Measurements from ENCODE around the gene SHISA4. TPM values are rescaled to one million over a fixed set of nuclear protein-coding genes. Genes with fewer than 3 reads are reported as not detected.
A peak's percentile ranks its signal among the peaks of the same experiment; 100 is the strongest.

Gene SHISA4
- total RNA-seq, 1 donor: 25.0 TPM

DNA sequence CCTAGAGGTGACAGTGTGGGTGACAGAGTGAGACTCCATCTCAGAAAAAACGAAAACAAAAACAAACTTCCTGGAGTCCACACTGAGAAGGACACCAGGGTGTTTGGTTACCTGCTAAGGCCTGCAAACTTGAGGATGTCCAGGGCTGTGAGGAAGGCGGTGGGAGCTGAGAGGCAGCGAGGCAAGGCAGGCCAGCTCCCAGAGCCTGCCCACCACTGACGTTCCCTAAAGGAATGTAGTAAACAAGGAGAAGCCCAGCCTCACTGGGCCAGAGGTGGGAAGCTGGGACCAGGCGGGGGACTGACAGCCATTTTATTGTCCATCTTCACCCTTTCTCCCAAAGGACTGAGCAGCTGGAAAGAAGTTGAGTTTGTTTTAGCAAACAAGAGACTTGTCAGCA lies 24.1 kb downstream of the SHISA4 start:
- peak; percentile 68 for DNase-seq (ENCODE audit: low read depth)
- no peak overlapping the region for H3K4me3 ChIP-seq (ENCODE audit: low read depth, low read length)
- TF ChIP-seq, protein P1, sequence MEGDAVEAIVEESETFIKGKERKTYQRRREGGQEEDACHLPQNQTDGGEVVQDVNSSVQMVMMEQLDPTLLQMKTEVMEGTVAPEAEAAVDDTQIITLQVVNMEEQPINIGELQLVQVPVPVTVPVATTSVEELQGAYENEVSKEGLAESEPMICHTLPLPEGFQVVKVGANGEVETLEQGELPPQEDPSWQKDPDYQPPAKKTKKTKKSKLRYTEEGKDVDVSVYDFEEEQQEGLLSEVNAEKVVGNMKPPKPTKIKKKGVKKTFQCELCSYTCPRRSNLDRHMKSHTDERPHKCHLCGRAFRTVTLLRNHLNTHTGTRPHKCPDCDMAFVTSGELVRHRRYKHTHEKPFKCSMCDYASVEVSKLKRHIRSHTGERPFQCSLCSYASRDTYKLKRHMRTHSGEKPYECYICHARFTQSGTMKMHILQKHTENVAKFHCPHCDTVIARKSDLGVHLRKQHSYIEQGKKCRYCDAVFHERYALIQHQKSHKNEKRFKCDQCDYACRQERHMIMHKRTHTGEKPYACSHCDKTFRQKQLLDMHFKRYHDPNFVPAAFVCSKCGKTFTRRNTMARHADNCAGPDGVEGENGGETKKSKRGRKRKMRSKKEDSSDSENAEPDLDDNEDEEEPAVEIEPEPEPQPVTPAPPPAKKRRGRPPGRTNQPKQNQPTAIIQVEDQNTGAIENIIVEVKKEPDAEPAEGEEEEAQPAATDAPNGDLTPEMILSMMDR (IDR thresholded peaks at IDR 0.05; ENCODE audit: insufficient read depth, low read depth, low read length): no peak

DNA sequence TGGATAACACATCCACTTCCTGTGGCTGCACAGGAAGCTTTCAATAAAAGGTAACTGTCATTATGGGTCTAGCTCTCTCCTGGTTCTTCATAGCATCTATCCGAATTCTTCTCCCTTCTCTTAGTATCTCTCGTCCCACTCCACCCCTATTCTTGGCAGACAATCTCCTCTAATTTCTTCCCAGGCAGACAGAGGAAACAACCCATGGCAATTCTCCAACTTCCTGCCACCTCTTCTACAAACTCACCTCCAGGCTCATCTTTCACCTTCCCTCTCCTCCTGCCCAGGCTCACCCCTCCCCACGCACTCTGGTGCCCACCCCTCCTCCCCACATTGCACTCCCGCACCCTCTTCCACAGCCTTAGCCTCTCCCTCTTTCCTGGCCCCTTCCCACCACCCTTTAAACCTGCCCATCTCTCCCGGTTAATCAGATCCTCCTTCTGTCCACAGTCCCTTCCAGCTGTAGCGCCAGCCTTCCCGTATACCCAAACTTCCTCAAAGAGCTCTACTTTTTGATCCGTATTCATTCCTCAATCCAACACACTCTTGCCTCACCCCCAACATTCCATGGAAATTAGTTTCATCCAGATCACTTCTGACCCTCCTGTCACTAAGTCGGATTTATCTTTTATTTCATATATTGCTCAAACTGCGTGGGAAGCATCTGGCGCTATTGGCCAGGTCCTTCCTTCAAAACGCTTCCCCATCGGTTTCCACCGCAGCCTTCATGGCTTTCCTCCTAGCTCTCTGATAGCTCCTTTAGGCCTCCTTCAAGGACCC lies 25.9 kb downstream of the SHISA4 start:
- no peak overlapping the region for H3K4me3 ChIP-seq (ENCODE audit: low read depth, low read length)
- DNase-seq (ENCODE audit: low read depth): peak; percentile 68
- TF ChIP-seq, protein P1 (IDR thresholded peaks at IDR 0.05; ENCODE audit: insufficient read depth, low read depth, low read length): no peak

DNA sequence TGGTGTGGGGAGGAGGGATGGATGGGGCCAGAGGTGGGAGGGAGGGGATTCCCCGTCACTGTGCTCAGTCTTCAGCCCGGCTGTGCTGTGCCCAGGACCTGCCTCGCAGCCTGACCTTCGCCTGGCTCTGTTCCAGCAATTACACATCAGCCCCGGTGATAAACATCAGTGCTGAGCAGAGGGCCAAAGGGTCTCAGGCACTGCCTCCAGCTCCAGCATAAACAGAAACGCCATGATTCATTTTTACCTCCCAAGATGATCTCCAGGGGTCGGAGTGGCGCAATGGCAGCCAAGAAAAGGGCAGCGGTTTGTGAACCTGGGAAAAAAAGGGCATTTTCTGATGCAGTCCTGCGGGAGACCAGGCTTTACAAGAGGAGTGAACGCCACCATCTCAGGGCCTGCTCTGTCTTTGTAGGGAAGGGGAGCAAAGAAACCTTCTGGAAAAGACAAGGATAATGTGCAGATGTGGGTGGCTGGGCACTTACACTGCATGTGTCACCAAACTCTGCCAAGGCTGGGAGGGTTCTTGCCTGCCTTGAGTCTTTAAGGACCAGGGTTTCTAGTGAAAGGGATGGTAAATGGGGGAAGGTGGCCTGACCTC lies 28.1 kb downstream of the SHISA4 start:
- no peak overlapping the region for H3K4me3 ChIP-seq (ENCODE audit: low read depth, low read length)
- peak; percentile 99 for DNase-seq (ENCODE audit: low read depth)

DNA sequence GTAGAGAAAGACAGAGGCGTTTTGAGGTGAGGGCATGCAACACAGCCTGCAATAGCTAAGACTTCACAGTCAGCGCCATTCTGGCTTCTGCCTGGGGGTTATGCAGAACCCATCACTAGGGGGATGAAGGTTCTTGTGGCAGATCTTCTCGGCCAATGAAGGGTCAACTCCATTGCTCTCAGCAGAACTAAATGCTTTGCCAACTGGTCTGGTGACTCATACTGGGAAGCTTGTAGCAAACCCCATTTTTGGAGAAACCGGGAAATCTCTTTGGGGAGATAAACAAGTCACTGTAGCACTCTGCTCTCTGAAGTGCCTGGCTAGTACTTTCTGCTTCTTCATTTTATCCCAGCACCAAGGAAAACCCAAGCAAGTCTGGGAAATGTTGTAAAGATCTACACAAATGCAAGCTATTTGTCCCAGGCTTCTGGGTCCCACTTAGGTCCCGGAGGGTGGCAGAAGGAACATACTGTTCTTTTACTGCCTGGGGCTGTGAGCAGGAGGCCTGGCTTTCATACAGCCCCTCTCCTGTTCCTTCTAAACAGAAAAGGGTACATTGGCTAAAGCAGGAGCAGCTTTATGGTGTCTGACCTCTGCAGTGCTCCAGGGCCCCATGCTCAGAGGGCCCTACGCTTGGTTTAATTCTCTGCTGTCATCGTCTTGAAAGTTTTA lies 28.8 kb downstream of the SHISA4 start:
- H3K4me3 ChIP-seq (ENCODE audit: low read depth, low read length): no peak overlapping the region
- peak; percentile 95 for DNase-seq (ENCODE audit: low read depth)
- TF ChIP-seq, protein P1 (IDR thresholded peaks at IDR 0.05; ENCODE audit: insufficient read depth, low read depth, low read length): no peak

More for the DNA sequence above, 28.1 kb downstream of the SHISA4 start:
- TF ChIP-seq, protein P1 (IDR thresholded peaks at IDR 0.05; ENCODE audit: insufficient read depth, low read depth, low read length): no peak

DNA sequence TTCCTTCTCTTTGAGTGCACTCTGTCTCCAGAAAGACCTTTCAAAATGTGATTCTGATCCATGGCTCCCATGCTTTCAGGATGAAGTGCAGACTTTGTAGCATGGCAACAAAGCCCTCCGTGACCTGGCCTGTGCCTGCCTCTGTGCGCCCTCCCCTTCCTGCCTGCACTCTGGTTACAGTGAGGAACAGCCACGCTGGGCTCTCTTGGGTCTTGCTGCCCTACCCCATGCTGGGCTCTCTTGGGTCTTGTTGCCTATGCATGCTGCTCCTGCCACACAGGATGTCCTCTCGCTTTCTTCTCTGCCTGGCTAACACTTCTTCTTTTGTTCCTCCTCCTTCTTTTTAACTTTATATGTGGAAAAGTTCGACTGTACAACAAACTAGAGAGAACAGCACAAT lies 29.6 kb downstream of the SHISA4 start:
- no peak overlapping the region for H3K4me3 ChIP-seq (ENCODE audit: low read depth, low read length)
- no peak for DNase-seq (ENCODE audit: low read depth)
- TF ChIP-seq, protein P1 (IDR thresholded peaks at IDR 0.05; ENCODE audit: insufficient read depth, low read depth, low read length): no peak

DNA sequence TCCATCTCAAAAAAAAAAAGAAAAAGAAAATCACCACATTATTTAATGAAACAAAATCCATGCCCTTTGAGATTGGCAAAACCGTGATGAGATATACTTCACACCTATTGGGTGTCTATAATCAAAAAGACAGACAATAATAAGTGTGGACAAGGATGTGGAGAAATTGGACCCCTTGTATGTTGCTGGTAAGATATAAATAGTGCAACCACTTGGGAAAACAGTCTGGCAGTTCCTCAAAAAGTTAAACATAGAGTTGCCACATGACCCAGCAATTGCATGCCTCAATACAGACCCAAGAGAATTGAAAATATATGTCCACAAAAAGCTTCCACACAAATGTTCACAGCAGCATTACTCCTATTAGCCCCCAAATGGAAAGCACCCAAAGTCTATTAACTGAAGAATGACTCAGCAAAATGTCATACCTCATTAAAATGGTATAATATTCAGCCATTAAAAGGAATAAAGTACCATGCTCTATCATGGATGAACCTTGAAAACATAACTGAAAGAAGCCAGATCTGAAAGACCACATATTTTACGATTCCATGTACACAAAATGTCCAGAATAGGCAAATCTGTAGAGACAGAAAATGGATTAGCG lies 33.4 kb downstream of the SHISA4 start:
- no peak for DNase-seq (ENCODE audit: low read depth)
- no peak overlapping the region for H3K4me3 ChIP-seq (ENCODE audit: low read depth, low read length)
- TF ChIP-seq, protein P1 (IDR thresholded peaks at IDR 0.05; ENCODE audit: insufficient read depth, low read depth, low read length): no peak

All from fibroblast of villous mesenchyme (primary cell).